ENCODE measurements around the gene LRRC36. TPM values are rescaled to one million over a fixed set of nuclear protein-coding genes. Genes with fewer than 3 reads are reported as not detected.
"Not testable (repeated sequence)": the region's sequence is repeated elsewhere in the genome, so short reads cannot be mapped to it uniquely, and the experiment has no call there.

The LRRC36 gene
- total RNA-seq, 2 experiments from 2014 or later, result not detected

DNA sequence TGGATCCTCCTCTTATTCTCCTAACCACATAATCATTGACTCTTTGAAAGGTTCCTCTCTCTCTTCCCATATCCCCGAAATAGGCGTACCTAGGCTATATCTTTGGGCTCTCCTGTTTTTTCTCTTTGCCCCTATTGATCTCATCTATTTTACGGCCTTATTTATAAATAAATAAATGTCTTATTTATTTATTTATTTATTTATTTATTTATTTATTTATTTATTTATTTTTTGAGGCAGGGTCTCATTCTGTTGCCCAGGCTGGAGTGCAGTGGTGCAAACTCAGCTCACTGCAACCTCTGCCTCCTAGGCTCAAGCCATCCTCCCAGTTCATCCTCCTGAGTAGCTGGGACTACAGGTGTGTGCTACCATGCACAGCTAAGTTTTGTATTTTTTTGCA, 25.8 kb downstream of the LRRC36 start:
- CTCF ChIA-PET, result interaction anchor here (0.7 to 1.5 kb wide), 3 partner anchors 15 to 47 kb away, joined by 3 to 4 read pairs (median 3); partner anchors contain the start of genes KCTD19 and LRRC36
- POLR2A ChIA-PET; H3K36me3 Mint-ChIP-seq (ENCODE audit: low read depth); ATAC-seq; H3K9me3 Mint-ChIP-seq (ENCODE audit: insufficient read depth); H3K4me3 Mint-ChIP-seq; H3K27ac Mint-ChIP-seq; DNase-seq; H3K4me1 Mint-ChIP-seq (ENCODE audit: low read depth): not testable (repeated sequence)
- peaks cover 27% of the 10 kb centered on the region for H3K27me3 Mint-ChIP-seq (ENCODE audit: low read depth)

DNA sequence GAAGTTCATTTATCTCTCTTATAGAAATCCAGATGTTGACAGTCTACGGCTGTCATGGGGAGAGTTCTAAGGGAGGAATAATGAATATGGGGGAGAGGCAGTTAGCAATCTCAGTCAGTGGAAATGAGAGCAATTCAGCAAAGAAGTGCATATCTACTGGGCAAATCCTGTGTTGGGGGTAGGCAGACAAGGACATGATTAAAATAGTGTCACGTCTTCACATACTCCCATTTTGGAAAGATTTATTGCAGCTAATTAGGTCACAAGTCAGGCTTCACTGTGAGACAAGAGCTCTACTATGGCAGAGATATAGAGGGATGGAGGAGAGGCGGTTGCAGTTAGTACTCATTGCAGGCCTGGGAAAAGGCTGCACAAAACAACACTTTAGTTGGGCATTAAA, 29.8 kb downstream of the LRRC36 start:
- Mint-ChIP-seq H3K4me1 (ENCODE audit: low read depth) (peaks cover 5% of the 10 kb centered on the region), H3K4me3 (no peak overlapping the region), H3K27ac (no peak overlapping the region), H3K36me3 (ENCODE audit: low read depth) (no peaks in the 10 kb centered on the region), H3K9me3 (ENCODE audit: insufficient read depth) (no peaks in the 10 kb centered on the region), H3K27me3 (ENCODE audit: low read depth) (peaks cover 25% of the 10 kb centered on the region)
- ATAC-seq, result no peak
- POLR2A ChIA-PET, result no interaction called here
- DNase-seq, result no peak
- CTCF ChIA-PET, result no interaction called here

DNA sequence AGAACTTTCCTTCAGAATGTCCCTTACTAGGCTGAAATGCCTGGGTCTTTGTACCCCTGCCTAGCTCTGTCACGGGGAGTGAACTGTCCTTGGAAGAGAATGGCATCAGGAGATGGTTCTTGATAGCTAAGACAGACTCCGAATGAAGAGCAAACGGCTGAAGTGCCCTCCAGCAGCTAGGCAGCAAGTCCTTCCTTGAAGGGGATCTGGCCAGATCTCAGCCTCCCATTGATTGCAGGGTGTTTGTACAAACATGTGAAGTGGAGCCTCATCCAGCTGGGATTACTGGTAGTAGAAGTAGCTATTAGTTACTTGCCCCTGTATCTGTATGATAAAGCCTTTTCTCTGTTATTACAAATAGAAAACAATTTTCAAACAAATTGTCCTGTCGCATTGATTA, 30.9 kb downstream of the LRRC36 start:
- H3K9me3 Mint-ChIP-seq (ENCODE audit: insufficient read depth), result no peaks in the 10 kb centered on the region
- H3K27me3 Mint-ChIP-seq (ENCODE audit: low read depth), result peaks cover 23% of the 10 kb centered on the region
- peaks cover 5% of the 10 kb centered on the region for H3K4me1 Mint-ChIP-seq (ENCODE audit: low read depth)
- ATAC-seq, result no peak
- no peaks in the 10 kb centered on the region for H3K36me3 Mint-ChIP-seq (ENCODE audit: low read depth)
- DNase-seq, result no peak
- ChIA-PET POLR2A (interaction anchor here (0.6 kb wide), 1 partner anchor 304 kb away, joined by 3 read pairs; no protein-coding TSS in a partner anchor), CTCF (interaction anchor here (0.8 to 1.2 kb wide), 2 partner anchors 9 to 97 kb away, joined by 3 to 5 read pairs; no protein-coding TSS in a partner anchor)
- H3K4me3 Mint-ChIP-seq, result no peak overlapping the region
- no peak overlapping the region for H3K27ac Mint-ChIP-seq

DNA sequence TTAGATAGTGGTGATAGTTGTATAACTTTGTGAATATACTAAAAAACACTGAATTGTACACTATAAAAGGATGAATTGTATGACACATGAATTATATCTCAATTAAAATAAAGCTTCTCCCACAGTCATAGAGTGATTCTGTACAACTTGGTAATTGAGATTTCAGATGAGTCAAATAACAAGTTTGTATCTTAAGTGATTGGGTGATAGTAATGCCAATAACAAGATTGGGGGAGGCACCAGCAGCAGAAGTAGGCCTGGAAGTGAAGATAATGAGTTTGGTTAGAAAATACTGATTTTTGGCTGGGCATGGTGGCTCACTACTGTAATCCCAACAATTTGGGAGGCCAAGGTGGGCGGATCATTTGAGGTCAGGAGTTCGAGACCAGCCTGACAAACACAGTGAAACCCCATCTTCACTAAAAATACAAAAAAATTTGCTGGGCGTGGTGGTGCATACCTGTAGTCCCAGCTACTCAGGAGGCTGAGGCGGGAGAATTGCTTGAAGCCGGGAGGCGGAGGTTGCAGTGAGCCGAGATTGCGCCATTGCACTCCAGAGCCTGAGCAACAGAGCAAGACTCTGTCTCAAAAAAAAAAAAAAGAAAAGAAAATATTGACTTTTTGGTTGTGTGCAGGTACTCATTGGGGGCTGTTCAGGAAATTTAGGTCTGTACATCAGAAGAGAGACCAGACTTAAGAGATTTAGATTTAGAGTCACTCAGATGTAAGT, 33.1 kb downstream of the LRRC36 start:
- CTCF ChIA-PET; POLR2A ChIA-PET; ATAC-seq; DNase-seq; H3K4me1 Mint-ChIP-seq (ENCODE audit: low read depth); H3K27ac Mint-ChIP-seq; H3K4me3 Mint-ChIP-seq; H3K36me3 Mint-ChIP-seq (ENCODE audit: low read depth); H3K9me3 Mint-ChIP-seq (ENCODE audit: insufficient read depth): not testable (repeated sequence)
- peaks cover 24% of the 10 kb centered on the region for H3K27me3 Mint-ChIP-seq (ENCODE audit: low read depth)

- Mint-ChIP-seq H3K27me3 (ENCODE audit: low read depth) (peaks cover 24% of the 10 kb centered on the region), H3K4me1 (ENCODE audit: low read depth) (peaks cover 15% of the 10 kb centered on the region), H3K36me3 (ENCODE audit: low read depth) (no peaks in the 10 kb centered on the region), H3K4me3 (no peak overlapping the region), H3K27ac (no peak overlapping the region), H3K9me3 (ENCODE audit: insufficient read depth) (no peaks in the 10 kb centered on the region)
- ChIA-PET CTCF (no interaction called here), POLR2A (no interaction called here)
- no peak for DNase-seq
- ATAC-seq, result no peak
Observed at GRCh38 chr16:67361038-67361437, 34.4 kb downstream of the LRRC36 start.

- POLR2A ChIA-PET, result no interaction called here
- no peaks in the 10 kb centered on the region for H3K9me3 Mint-ChIP-seq (ENCODE audit: insufficient read depth)
- H3K4me1 Mint-ChIP-seq (ENCODE audit: low read depth), result peaks cover 9% of the 10 kb centered on the region
- H3K27ac Mint-ChIP-seq, result no peak overlapping the region
- no peak for DNase-seq
- peaks cover 11% of the 10 kb centered on the region for H3K27me3 Mint-ChIP-seq (ENCODE audit: low read depth)
- ATAC-seq, result no peak
- H3K36me3 Mint-ChIP-seq (ENCODE audit: low read depth), result no peaks in the 10 kb centered on the region
- CTCF ChIA-PET, result interaction anchor here (0.8 to 2.0 kb wide), 5 partner anchors 35 to 116 kb away, joined by 3 to 6 read pairs (median 3); partner anchors contain the start of gene ATP6V0D1
- no peak overlapping the region for H3K4me3 Mint-ChIP-seq
Observed at GRCh38 chr16:67364600-67365235, 38.1 kb downstream of the LRRC36 start.

DNA sequence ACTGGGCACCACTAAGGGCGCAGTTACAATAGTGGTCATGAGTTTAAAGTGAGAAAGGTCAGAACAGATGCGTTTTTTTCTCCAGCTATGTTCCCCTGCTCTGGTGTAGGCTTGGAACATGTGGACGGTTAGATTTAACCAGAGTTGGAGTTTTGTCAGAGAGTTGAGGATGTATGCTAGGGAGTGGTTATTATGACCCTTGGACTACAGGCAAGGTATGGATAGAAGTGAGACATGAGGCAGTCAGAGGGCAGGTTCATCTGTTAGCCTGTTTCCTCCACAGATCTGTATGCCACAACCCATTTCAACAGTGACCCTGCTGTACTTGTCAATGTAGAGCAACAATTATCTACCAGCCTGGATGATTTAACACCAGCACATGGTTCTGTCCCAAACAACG, 44.0 kb downstream of the LRRC36 start:
- ATAC-seq (no peak), DNase-seq (no peak)
- peaks cover 2% of the 10 kb centered on the region for H3K4me1 Mint-ChIP-seq (ENCODE audit: low read depth)
- ChIA-PET POLR2A (no interaction called here), CTCF (interaction anchor here (0.9 kb wide), 1 partner anchor 110 kb away, joined by 3 read pairs; no protein-coding TSS in a partner anchor)
- H3K9me3 Mint-ChIP-seq (ENCODE audit: insufficient read depth), result no peaks in the 10 kb centered on the region
- H3K27me3 Mint-ChIP-seq (ENCODE audit: low read depth), result no peaks in the 10 kb centered on the region
- no peaks in the 10 kb centered on the region for H3K36me3 Mint-ChIP-seq (ENCODE audit: low read depth)
- no peak overlapping the region for H3K27ac Mint-ChIP-seq
- no peak overlapping the region for H3K4me3 Mint-ChIP-seq

GRCh38 chr16:67372664-67373063, 46.0 kb downstream of the LRRC36 start:
- H3K9me3 Mint-ChIP-seq (ENCODE audit: insufficient read depth), result no peaks in the 10 kb centered on the region
- ATAC-seq (no peak), DNase-seq (no peak)
- H3K36me3 Mint-ChIP-seq (ENCODE audit: low read depth), result no peaks in the 10 kb centered on the region
- no peaks in the 10 kb centered on the region for H3K4me1 Mint-ChIP-seq (ENCODE audit: low read depth)
- no peak overlapping the region for H3K4me3 Mint-ChIP-seq
- POLR2A ChIA-PET, result no interaction called here
- CTCF ChIA-PET, result interaction anchor here (0.7 to 1.2 kb wide), 2 partner anchors 64 to 410 kb away, joined by 3 read pairs; no protein-coding TSS in a partner anchor
- H3K27me3 Mint-ChIP-seq (ENCODE audit: low read depth), result peaks cover 6% of the 10 kb centered on the region
- H3K27ac Mint-ChIP-seq, result no peak overlapping the region

- H3K27ac Mint-ChIP-seq; POLR2A ChIA-PET; DNase-seq; CTCF ChIA-PET; H3K36me3 Mint-ChIP-seq (ENCODE audit: low read depth); H3K27me3 Mint-ChIP-seq (ENCODE audit: low read depth); H3K4me3 Mint-ChIP-seq; ATAC-seq; H3K9me3 Mint-ChIP-seq (ENCODE audit: insufficient read depth); H3K4me1 Mint-ChIP-seq (ENCODE audit: low read depth): not testable (repeated sequence)
Observed at GRCh38 chr16:67376012-67376411, 49.4 kb downstream of the LRRC36 start.

DNA sequence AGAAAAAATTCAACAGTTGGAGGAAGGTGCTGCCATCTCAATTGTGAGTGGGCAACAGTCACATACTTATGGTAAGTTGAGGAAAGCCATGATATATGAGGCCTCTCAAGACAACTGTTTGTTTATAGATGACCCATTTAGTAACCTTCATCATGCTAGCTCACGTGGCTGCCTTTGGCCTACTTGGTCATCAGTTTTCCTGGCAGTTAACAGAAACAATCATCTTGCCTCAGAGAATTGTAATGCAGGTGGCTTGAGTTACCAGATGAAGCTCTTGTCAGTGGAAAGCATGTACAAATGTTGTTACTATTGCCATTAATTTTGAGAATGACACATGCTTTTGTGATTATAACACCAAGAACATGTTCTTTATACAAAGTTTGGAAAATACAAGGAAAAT, 52.0 kb downstream of the LRRC36 start:
- H3K27ac Mint-ChIP-seq, result no peak overlapping the region
- CTCF ChIA-PET, result interaction anchor here (0.8 kb wide), 1 partner anchor 21 kb away, joined by 3 read pairs; no protein-coding TSS in a partner anchor
- H3K4me1 Mint-ChIP-seq (ENCODE audit: low read depth), result no peaks in the 10 kb centered on the region
- no peak for DNase-seq
- H3K27me3 Mint-ChIP-seq (ENCODE audit: low read depth), result peaks cover 6% of the 10 kb centered on the region
- ATAC-seq, result no peak
- no peaks in the 10 kb centered on the region for H3K36me3 Mint-ChIP-seq (ENCODE audit: low read depth)
- POLR2A ChIA-PET, result no interaction called here
- no peak overlapping the region for H3K4me3 Mint-ChIP-seq
- no peaks in the 10 kb centered on the region for H3K9me3 Mint-ChIP-seq (ENCODE audit: insufficient read depth)

GRCh38 chr16:67383284-67383683, 56.7 kb downstream of the LRRC36 start:
- no peak overlapping the region for H3K27ac Mint-ChIP-seq
- H3K36me3 Mint-ChIP-seq (ENCODE audit: low read depth), result no peaks in the 10 kb centered on the region
- no peak for DNase-seq
- POLR2A ChIA-PET, result no interaction called here
- H3K4me3 Mint-ChIP-seq, result no peak overlapping the region
- H3K9me3 Mint-ChIP-seq (ENCODE audit: insufficient read depth), result no peaks in the 10 kb centered on the region
- no peak for ATAC-seq
- no peaks in the 10 kb centered on the region for H3K4me1 Mint-ChIP-seq (ENCODE audit: low read depth)
- CTCF ChIA-PET, result interaction anchor here (1.5 kb wide), 1 partner anchor 105 kb away, joined by 3 read pairs; no protein-coding TSS in a partner anchor
- peaks cover 8% of the 10 kb centered on the region for H3K27me3 Mint-ChIP-seq (ENCODE audit: low read depth)

DNA sequence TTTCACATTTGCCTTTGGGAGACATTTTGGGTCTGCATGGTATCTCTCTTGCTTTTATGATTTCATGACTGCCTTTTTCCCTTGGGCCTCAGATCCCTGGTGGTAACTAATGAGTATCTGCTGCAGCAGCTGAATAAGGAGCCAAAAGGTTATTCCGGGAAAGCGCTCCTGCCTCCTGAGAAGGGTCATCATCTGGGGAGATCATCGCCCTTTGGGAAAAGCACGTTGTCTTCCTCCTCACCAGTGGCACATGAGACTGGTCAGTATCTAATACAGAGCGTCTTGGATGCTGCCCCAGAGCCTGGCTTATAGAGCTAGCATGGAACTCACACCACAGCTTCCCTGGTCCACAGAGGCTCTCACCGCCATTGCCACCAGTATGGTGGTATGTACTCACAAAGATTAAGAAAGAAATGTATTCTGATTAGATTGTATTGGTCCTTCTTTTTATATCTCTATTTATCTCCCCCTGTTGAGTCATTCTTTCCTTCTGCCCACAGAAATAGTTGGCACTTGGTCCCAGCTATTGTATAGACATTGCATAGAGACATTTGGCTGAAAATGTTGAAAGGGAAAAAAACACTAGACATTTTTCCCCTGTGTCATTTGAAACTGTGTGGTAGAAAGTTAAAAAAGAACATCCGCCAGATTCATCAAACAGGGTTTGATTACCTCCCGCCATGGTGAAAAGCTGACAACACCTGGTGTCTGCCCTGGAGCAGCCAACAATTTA, 58.3 kb downstream of the LRRC36 start:
- Mint-ChIP-seq H3K4me1 (ENCODE audit: low read depth) (no peaks in the 10 kb centered on the region), H3K27me3 (ENCODE audit: low read depth) (peaks cover 8% of the 10 kb centered on the region), H3K4me3 (no peak overlapping the region), H3K27ac (no peak overlapping the region), H3K9me3 (ENCODE audit: insufficient read depth) (no peaks in the 10 kb centered on the region), H3K36me3 (ENCODE audit: low read depth) (no peaks in the 10 kb centered on the region)
- CTCF ChIA-PET, result interaction anchor here (2.1 to 2.3 kb wide), 2 partner anchors 15 to 141 kb away, joined by 4 to 8 read pairs; no protein-coding TSS in a partner anchor
- POLR2A ChIA-PET, result no interaction called here
- DNase-seq, result no peak
- no peak for ATAC-seq
